ENCODE data around the gene MCM3. TPM values are rescaled to one million over a fixed set of nuclear protein-coding genes. Genes with fewer than 3 reads are reported as not detected.

Gene MCM3
- total and polyA plus RNA-seq, 2 donors from 2014 or later: 19.7 to 40.9 TPM

GRCh38 chr6:52330470-52330869 is 45.9 kb upstream of the MCM3 start:
- no peak overlapping the region for H3K27ac ChIP-seq (ENCODE audit: low read depth in 2 of 2, low read length in 2 of 2)
- no peak for FAIRE-seq
- intact Hi-C loops (cut with DNase I): no loop called here

GRCh38 chr6:52328729-52329128 is 44.2 kb upstream of the MCM3 start:
- Histone ChIP-seq H3K4me1 (ENCODE audit: control insufficient read depth in 2 of 3, insufficient read depth in 2 of 3, low read depth in 1 of 3, low read length in 3 of 3) (peaks cover 0 to 6% (median 0%) of the 10 kb centered on the region in 3 donors), H3K27me3 (ENCODE audit: control insufficient read depth, insufficient read depth, low read length) (no peaks in the 10 kb centered on the region), H3K36me3 (ENCODE audit: control insufficient read depth in 2 of 3, insufficient read depth in 3 of 3, low read length in 3 of 3) (no peaks in the 10 kb centered on the region), H3K27ac (ENCODE audit: low read depth in 2 of 2, low read length in 2 of 2) (no peak overlapping the region), H3K9me3 (ENCODE audit: control insufficient read depth in 2 of 3, insufficient read depth in 1 of 3, low read length in 3 of 3) (no peaks in the 10 kb centered on the region), H3K4me3 (ENCODE audit: low read length in 3 of 3) (no peak overlapping the region), H3K9ac (ENCODE audit: low read length in 3 of 3) (no peak overlapping the region)
- FAIRE-seq (no peak), DNase-seq (peak in 1 of 5 donors; percentile 18)
- no peak for TF ChIP-seq CTCF (IDR thresholded peaks at IDR 0.05; ENCODE audit: borderline replicate concordance, extremely low read depth, insufficient read depth)
- intact Hi-C loops (cut with DNase I): no loop called here

More at GRCh38 chr6:52330470-52330869, 45.9 kb upstream of the MCM3 start:
- Histone ChIP-seq H3K9me3 (ENCODE audit: control insufficient read depth in 2 of 3, insufficient read depth in 1 of 3, low read length in 3 of 3) (no peaks in the 10 kb centered on the region), H3K4me3 (ENCODE audit: low read length in 3 of 3) (no peak overlapping the region), H3K27me3 (ENCODE audit: control insufficient read depth, insufficient read depth, low read length) (no peaks in the 10 kb centered on the region), H3K4me1 (ENCODE audit: control insufficient read depth in 2 of 3, insufficient read depth in 2 of 3, low read depth in 1 of 3, low read length in 3 of 3) (peaks cover 0 to 6% (median 0%) of the 10 kb centered on the region in 3 donors), H3K36me3 (ENCODE audit: control insufficient read depth in 2 of 3, insufficient read depth in 3 of 3, low read length in 3 of 3) (no peaks in the 10 kb centered on the region), H3K9ac (ENCODE audit: low read length in 3 of 3) (no peak overlapping the region)
- no peak for TF ChIP-seq CTCF (IDR thresholded peaks at IDR 0.05; ENCODE audit: borderline replicate concordance, extremely low read depth, insufficient read depth)
- no peak for DNase-seq

- intact Hi-C loops (cut with DNase I): no loop called here
- no peak overlapping the region for H3K4me3 ChIP-seq (ENCODE audit: low read length in 3 of 3)
- TF ChIP-seq CTCF (IDR thresholded peaks at IDR 0.05; ENCODE audit: borderline replicate concordance, extremely low read depth, insufficient read depth): no peak
- no peaks in the 10 kb centered on the region for H3K36me3 ChIP-seq (ENCODE audit: control insufficient read depth in 2 of 3, insufficient read depth in 3 of 3, low read length in 3 of 3)
- H3K27me3 ChIP-seq (ENCODE audit: control insufficient read depth, insufficient read depth, low read length): no peaks in the 10 kb centered on the region
- no peak for FAIRE-seq
- H3K4me1 ChIP-seq (ENCODE audit: control insufficient read depth in 2 of 3, insufficient read depth in 2 of 3, low read depth in 1 of 3, low read length in 3 of 3): peaks cover 0 to 6% (median 0%) of the 10 kb centered on the region in 3 donors
- H3K9ac ChIP-seq (ENCODE audit: low read length in 3 of 3): no peak overlapping the region
- H3K9me3 ChIP-seq (ENCODE audit: control insufficient read depth in 2 of 3, insufficient read depth in 1 of 3, low read length in 3 of 3): no peaks in the 10 kb centered on the region
- H3K27ac ChIP-seq (ENCODE audit: low read depth in 2 of 2, low read length in 2 of 2): no peak overlapping the region
- DNase-seq: peak in 1 of 5 donors; percentile 13
Measured at GRCh38 chr6:52328303-52328662, 43.7 kb upstream of the MCM3 start.
